ENCODE results near the gene VWA5A.
"Not testable (repeated sequence)": the region's sequence is repeated elsewhere in the genome, so short reads cannot be mapped to it uniquely, and the experiment has no call there.

VWA5A gene

DNA sequence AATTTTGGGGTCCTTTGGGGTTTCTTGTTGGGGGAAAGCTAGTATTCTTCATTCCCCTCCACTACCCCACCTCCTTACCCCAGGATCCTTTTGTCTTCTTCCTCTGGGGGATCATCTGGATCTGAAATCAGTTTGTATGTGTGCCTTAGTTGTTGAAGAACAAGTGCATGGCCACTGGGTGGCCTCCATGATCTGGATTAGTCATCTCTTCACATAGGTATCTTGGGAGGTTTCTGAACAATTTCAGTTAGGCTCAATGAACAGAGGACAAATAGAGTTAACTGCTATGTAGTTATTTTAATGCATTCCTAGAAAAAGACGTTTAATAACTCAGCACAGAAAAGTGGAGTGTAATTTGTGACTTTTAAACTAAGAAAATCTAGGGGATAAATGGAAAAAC, 7.1 kb upstream of the VWA5A start:
- peak in 1 of 2 experiments; percentile 66 for DNase-seq (ENCODE audit: low read depth in 1 of 2, low spot score in 1 of 2)
- in situ Hi-C loops (cut with HindIII; ENCODE audit: low pct_unique_long_range_greater_than_20kb, low sequenced_read_pairs) = no loop called here
- no peak for TF ChIP-seq JUND (IDR thresholded peaks at IDR 0.05; ENCODE audit: low read depth)

DNA sequence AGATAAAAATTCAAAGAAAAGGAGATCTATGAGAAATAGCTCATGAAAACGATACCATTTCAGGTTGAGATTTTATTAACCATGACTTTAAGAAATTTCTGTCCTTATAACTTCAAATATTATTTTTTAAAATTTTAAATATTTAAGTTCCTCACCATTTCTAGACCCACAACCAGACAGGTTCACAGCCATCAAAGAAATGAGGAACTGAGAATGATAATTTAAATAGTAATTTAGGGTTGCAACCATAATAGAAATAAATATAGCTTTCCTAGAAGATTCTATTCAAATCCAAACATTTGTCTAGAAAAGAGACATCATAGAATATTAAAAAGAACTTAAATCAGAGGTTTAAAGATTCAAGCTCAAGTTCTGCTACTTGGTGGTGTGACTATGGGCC, 5.9 kb upstream of the VWA5A start:
- in situ Hi-C loops (cut with HindIII; ENCODE audit: low pct_unique_long_range_greater_than_20kb, low sequenced_read_pairs) = no loop called here
- no peak for TF ChIP-seq JUND (IDR thresholded peaks at IDR 0.05; ENCODE audit: low read depth)
- no peak for DNase-seq (ENCODE audit: low read depth in 1 of 2, low spot score in 1 of 2)

DNA sequence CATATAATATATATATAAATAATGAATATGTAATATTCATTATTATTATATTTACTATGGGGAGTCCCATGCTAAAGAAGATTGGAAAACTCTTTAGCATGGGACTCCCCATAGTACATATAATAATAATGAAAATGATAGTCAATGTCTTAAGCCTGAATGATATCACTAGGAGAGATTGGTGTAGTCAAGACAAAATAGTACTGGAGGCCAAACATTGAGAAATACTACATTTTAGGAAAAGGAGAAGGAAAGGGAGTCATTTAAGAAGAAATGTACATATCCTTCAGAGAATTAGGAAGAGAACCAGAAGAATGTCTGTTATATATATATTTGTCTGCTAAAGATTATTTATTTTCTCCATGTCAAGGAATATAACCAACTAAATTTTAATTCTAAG, 5.0 kb upstream of the VWA5A start:
- no peak for TF ChIP-seq JUND (IDR thresholded peaks at IDR 0.05; ENCODE audit: low read depth)
- DNase-seq (ENCODE audit: low read depth in 1 of 2, low spot score in 1 of 2) = no peak
- in situ Hi-C loops (cut with HindIII; ENCODE audit: low pct_unique_long_range_greater_than_20kb, low sequenced_read_pairs) = no loop called here

DNA sequence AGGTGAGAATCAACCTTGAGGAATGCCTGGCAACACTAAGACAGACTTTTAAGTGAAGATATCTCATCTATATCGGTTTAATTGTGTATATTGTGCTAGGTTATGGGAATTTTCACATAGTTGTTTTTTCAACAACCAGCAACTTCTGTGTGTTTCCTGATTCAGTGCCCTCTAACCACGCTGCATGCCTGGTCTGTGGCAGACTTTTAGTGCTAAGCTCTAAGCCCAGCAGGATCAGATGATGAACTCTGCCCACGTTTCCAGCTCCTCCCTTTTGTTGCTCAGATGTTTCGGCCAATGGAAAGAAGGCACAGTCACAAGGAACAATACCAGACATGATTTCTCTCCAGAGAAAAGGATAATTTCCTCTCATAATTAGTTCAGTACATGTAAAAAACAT, 1.4 kb upstream of the VWA5A start:
- TF ChIP-seq JUND (IDR thresholded peaks at IDR 0.05; ENCODE audit: low read depth) = no peak
- in situ Hi-C loops (cut with HindIII; ENCODE audit: low pct_unique_long_range_greater_than_20kb, low sequenced_read_pairs) = no loop called here
- no peak for DNase-seq (ENCODE audit: low read depth in 1 of 2, low spot score in 1 of 2)

DNA sequence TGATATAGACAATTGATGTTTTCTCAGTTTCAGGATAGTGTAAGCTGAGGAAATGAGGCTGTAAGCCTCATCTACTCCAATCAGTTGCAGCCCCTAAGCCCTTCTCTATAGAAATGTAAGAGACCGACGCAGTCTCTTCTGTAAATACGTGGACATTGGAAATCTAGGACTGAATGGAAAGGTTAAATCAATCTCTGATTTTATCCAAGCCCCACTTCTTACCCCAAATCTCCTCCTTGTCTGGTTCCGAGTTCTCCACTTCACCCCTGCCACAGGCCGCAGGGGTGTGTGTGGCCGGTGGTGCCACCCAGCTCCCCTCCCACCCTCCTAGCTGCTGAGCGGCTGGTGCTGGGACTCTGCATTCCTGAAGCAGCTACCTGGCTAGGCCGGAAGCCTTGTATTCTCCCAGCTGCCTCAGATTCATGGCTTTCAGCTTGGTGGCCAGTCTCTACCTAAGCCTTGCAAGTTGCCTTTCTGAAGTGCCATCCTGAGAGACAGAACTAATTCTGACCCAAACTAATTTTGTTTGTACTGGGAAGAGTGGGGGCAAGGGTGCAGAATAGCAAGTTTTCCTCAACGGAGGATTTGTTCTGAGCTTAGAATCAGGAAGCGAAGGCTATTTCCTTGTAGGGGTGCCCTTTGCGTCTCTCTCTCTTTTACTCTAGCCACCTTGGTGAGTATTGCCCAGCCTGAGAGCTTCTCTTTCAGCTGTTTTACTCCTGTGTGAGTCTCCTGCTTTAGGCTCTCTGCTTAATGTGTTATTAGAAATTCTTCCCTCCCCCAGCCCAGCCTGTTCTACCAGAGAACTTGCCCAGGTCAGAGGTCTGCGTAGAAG, 749 bp downstream of the VWA5A start:
- in situ Hi-C loops (cut with HindIII; ENCODE audit: low pct_unique_long_range_greater_than_20kb, low sequenced_read_pairs) = no loop called here
- DNase-seq (ENCODE audit: low read depth in 1 of 2, low spot score in 1 of 2) = peak; percentile 20 to 28
- no peak for TF ChIP-seq JUND (IDR thresholded peaks at IDR 0.05; ENCODE audit: low read depth)

DNA sequence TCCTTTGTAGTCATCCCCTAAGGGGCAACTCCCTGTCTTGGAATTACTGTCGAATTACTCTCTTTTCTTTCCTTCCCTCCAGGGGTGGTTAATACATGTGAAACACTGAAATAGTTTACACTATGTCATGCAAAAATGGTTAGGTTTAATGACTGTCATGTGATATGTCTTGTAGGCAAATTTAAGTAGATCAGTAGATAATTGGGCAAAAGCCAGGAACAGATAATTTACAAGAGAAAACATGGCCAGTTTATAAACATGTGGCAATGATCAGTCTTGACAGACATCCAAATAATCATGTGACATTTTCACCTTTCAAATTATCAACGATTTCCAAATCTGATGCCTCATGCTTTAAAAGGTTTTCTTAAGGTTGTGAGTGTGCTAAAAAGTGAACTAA, 3.9 kb downstream of the VWA5A start:
- DNase-seq (ENCODE audit: low read depth in 1 of 2, low spot score in 1 of 2) = no peak

DNA sequence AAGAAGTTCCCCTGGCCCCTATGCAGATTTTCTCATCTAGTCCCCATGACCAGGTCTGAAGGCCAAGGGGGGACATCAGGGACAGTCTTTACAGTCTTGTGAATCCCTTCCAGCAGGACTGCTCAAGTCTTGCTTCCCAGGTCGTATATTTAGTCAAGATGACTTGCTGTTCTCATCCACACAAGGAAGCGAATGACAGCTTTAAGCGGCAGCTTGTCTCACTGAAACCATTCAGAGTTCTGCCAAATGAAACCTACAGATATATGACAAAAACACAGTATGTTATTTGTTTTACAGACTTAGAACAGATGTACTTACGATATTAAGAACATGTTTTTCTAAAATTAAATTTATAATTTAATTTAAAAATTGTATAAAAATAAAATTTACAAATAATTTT, 5.6 kb downstream of the VWA5A start:
- in situ Hi-C loops (cut with HindIII; ENCODE audit: low pct_unique_long_range_greater_than_20kb, low sequenced_read_pairs) = no loop called here

More for the DNA sequence above, 3.9 kb downstream of the VWA5A start:
- no peak for TF ChIP-seq JUND (IDR thresholded peaks at IDR 0.05; ENCODE audit: low read depth)
- in situ Hi-C loops (cut with HindIII; ENCODE audit: low pct_unique_long_range_greater_than_20kb, low sequenced_read_pairs) = no loop called here

DNA sequence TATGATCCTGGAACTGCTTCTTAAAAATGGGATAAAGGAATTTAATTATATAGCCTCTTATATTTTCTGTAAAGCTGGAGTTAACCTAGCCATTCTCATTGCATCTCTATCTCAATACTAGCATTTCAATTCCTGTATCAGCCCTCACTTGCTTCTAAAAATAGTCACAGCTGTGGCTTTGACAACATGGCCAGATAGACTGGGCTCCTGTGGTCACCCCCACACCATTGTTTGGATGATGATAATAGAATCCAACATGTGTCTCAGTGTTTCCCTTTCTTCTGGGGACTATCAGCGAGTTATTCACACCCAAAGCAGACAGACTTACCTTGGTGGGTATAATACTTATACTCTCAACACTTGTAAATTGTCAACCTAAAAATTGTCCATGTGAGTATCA, 6.9 kb downstream of the VWA5A start:
- in situ Hi-C loops (cut with HindIII; ENCODE audit: low pct_unique_long_range_greater_than_20kb, low sequenced_read_pairs) = no loop called here

More for the DNA sequence above, 5.6 kb downstream of the VWA5A start:
- TF ChIP-seq JUND (IDR thresholded peaks at IDR 0.05; ENCODE audit: low read depth) = no peak
- no peak for DNase-seq (ENCODE audit: low read depth in 1 of 2, low spot score in 1 of 2)

DNA sequence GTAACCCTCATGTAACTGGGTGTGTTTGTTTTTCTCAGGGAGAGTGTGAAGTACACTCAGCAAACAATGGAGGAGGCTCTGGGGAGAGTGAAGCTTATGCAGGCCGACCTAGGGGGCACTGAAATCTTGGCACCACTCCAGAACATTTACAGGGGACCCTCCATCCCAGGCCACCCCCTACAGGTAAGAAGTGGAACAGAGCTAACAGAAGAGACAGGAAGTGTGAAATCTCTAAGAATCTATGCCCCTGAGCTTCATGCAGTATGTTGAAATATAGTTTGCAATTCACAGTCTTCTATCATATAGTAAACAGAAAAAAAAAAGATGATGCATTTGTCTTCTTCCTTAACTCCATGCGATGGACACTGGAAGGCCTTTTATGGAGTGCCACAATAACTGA, 8.4 kb downstream of the VWA5A start:
- in situ Hi-C loops (cut with HindIII; ENCODE audit: low pct_unique_long_range_greater_than_20kb, low sequenced_read_pairs) = no loop called here
- DNase-seq (ENCODE audit: low read depth in 1 of 2, low spot score in 1 of 2) = no peak
- no peak for TF ChIP-seq JUND (IDR thresholded peaks at IDR 0.05; ENCODE audit: low read depth)

More for the DNA sequence above, 6.9 kb downstream of the VWA5A start:
- DNase-seq (ENCODE audit: low read depth in 1 of 2, low spot score in 1 of 2) = no peak
- no peak for TF ChIP-seq JUND (IDR thresholded peaks at IDR 0.05; ENCODE audit: low read depth)

DNA sequence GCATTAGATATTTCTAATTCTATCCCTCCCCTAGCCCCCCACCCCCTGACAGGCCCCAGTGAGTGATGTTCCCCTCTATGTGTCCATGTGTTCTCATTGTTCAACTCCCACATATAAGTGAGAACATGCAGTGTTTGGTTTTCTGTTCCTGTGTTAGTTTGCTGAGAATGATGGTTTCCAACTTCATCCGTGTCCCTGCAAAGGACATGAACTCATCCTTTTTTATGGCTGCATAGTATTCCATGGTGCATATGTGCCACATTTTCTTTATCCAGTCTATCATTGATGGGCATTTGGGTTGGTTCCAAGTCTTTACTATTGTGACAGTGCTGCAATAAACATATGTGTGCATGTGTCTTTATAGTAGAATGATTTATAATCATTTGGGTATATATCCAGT, 11.9 kb downstream of the VWA5A start:
- in situ Hi-C loops (cut with HindIII; ENCODE audit: low pct_unique_long_range_greater_than_20kb, low sequenced_read_pairs) = not testable (repeated sequence)

DNA sequence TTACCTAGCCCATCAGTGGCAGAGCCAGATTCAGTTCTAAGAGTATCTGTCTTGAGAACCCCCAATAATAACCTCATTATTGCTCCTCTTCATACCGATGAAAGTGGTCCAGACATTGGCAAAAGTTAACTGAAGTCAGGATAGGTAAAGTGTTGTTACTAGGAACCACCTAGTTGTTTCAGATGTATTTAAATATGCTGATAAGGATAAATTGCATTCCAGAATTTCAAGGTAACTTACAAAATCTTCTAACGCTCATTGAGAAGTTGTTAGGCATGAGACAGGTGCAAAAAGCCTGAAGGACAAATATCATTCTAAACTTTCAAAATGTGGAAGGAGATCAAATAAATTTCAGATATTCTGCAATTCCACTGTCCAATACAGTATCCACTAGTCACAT, 27.8 kb downstream of the VWA5A start:
- DNase-seq (ENCODE audit: low read depth in 1 of 2, low spot score in 1 of 2) = no peak
- in situ Hi-C loops (cut with HindIII; ENCODE audit: low pct_unique_long_range_greater_than_20kb, low sequenced_read_pairs) = no loop called here
- TF ChIP-seq JUND (IDR thresholded peaks at IDR 0.05; ENCODE audit: low read depth) = no peak

More for the DNA sequence above, 11.9 kb downstream of the VWA5A start:
- not testable (repeated sequence) for DNase-seq (ENCODE audit: low read depth in 1 of 2, low spot score in 1 of 2)

DNA sequence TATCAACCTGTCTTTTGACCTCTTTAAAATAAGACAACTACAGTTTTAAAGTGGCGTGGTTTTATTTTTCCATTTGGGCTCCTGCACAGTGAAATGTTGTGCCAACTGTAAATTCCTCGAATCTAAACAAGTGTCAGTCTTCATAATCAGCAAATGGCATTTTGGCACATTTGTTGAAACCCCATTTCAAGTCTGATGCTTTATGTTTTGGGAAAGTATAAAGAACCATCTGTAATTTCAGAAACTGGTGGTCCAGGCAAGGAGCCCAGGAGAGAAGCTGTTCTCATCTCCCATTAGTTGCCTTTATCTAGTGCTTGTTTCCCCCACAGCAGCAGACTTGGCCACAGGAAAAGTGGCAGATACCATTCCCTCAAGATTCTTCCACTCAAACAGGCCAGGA, 32.7 kb downstream of the VWA5A start:
- in situ Hi-C loops (cut with HindIII; ENCODE audit: low pct_unique_long_range_greater_than_20kb, low sequenced_read_pairs) = no loop called here
- TF ChIP-seq JUND (IDR thresholded peaks at IDR 0.05; ENCODE audit: low read depth) = no peak

DNA sequence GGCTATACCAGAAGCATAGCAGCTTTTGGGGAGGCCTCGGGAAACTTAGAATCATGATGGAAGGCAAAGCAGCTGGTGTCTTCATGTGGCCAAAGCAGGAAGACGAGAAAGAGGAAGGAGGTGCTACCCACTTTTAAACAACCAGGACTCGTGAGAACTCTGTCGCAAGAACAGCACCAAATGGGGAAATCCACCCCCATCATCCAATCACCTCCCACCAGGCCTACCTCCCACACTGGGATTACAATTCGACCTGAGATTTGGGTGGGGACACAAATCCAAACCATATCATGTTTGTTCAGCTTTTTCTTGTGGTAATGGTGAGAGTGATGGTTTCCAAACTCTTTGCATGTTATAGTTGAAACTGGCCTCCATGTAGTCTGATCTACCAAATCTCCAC, 35.4 kb downstream of the VWA5A start:
- in situ Hi-C loops (cut with HindIII; ENCODE audit: low pct_unique_long_range_greater_than_20kb, low sequenced_read_pairs) = no loop called here
- no peak for DNase-seq (ENCODE audit: low read depth in 1 of 2, low spot score in 1 of 2)
- no peak for TF ChIP-seq JUND (IDR thresholded peaks at IDR 0.05; ENCODE audit: low read depth)

More for the DNA sequence above, 32.7 kb downstream of the VWA5A start:
- no peak for DNase-seq (ENCODE audit: low read depth in 1 of 2, low spot score in 1 of 2)
